Activated CD8-positive, alpha-beta memory T cell treated with anti-CD3 and anti-CD28 coated beads, Interleukin-2, amount 50 U/mL, for 24 hours (primary cell): Measurements from ENCODE around the gene NLGN4X.

Experiments used
- DNase-seq: peaks from one replicate; pipeline ENCODE4 v3.0.0-alpha.2; 2020; ENCODE audit errors: extremely low read depth

NLGN4X gene

DNA sequence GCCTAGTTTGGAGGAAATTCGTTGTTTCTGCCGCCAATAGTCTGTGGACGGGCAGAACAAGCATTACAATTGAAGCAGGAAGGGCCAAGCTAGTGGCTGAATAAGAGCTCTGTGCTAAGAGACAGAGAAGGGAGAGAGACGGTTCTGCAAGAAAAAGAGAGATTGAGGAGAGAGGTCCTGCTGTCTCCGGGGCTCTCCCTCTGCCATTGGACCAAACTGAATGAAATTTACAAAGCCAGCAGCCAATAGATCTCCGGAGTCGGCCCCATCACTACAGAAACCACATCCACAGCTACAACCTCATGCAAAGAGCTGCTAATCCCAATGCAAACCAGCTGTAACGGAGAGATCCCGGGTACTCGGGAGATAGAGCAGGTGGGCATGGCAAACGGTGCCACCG, at the start of gene NLGN4X:
NLGN4X (minus strand) TSS at position 148 of the 400 bp plus-strand sequence. CDS start 77,401 bp downstream, outside the sequence.
- DNase-seq, result no peak

DNA sequence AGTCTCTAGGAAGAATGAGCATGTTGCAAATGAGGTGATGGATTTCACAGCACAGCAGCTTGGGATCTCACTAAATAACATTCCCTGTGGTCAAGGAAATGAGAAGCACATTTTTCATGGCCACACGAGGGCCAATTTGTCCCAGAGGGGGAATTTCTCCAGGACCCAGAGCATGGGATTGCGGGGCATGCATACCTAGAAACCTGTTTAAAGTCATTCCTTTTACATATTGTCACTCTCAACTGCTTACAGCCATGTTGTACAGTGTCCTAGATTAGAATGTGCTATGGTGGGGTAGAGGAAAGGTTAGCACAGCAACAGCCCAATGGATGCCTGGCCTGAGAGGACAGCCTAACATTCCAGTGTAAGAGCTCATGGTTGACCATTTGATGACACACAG, 37.4 kb upstream of the NLGN4X start:
- DNase-seq, result no peak

DNA sequence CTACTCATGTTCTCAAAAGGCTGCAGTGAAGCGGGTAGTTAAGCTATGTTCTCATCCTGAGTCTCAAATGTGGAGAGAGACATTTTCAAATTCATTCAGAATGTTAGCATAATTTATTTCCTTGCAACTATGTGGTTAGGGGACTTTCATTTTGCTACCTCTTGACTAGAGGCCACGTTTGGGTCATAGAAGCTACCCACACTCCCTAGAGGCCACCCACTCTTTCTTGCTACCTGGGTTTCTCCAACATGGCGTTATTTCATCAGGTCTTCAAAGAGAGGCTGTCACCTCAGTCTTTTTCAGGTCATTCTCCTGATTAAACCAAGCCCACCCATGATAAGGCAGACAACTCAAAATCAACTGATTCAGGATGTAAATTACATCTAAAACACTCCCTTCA, 34.3 kb upstream of the NLGN4X start:
- no peak for DNase-seq

DNA sequence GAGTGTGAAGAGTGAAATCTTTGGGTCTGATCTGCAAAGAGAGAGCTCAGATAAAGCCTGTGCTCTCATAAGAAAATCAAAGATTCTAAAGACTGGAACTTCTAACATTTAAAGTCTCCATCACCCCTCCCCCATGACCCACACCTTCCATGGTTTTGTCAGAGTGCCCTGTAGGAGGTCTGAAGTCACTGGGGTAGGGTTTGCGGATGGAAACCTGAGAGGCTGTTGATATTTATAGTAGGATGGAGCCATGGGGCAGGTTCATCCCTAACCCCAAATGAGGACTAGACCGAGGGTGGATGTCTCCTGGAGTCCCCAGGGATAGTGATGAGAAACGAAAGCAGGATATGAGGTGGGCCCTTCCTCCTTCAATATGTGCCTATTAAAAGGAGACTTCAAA, 28.4 kb upstream of the NLGN4X start:
- no peak for DNase-seq

DNA sequence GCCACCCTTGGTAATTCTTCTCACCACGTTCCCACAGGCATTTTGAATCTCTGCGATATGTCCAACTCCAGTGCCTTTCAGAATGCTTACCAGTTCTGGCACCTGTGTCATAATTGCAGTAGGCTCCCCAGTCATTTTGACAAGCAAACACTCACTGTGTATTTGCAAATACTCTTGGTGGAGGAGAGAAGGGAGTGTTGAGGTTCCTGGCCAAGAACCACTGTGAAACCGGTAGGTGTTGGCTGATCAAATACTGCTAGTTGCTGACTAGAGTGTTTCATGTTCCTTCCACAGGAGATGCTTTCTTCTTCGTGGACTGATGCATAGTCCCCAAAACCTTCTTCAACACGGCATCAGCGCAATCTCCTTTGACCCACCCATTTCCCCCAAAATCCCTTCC, 16.0 kb upstream of the NLGN4X start:
- DNase-seq, result no peak

DNA sequence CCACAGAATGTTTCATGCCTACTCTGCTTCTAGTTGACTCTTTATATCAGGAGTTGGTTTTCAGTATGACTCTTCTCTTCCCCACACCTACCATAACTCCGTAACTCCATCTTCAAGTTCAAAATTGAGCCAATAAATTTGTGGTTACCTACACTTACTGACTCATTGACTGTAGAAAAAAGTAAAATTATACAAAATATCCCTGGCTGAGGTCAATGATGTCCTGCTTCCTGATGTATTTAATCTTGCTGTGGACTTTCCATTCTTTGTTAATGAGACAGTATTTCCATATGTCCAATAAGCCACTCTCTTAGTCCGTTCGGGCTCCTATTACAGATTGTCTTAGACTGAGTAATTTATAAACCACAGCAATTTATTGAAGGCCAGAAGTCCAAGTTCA, 9.9 kb upstream of the NLGN4X start:
- DNase-seq, result no peak

DNA sequence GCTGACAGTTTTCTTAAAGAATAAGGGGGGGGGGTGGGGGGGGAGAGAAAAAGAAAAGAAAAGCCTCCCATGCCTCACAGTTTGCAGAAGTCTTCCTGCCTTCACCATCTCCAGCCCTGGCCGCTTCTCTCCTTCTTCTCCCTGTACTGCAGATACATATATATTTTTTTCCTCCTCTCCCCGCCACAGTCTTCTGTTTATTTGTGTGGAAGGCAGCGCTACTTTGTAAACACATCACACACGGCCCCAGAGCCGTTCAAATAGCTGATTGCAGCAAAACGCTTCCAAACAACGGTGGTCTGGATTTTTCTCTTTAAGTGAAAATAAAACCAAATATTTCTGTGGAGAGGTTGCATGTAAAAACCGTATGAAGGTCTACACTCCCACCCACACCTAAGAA, 732 bp downstream of the NLGN4X start:
- DNase-seq, result no peak

DNA sequence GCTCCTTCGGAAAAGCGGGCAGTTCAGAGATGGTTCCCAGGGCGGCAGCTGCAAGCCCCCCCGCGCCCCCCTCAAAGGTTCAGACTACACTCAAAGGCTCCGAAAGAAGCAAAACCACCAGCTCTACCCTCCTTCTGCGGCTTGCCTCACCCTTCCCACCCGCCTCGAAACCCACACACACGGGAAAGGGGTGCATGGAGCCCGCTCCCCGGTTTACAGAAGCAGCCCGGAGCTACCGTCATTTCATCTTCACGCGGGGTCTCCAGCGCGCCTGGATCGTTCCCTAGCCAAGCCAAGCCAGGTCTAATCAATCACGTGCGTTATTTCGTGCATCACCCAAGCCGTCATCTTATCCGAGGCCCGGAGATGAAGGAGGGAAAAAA, 1.2 kb downstream of the NLGN4X start:
- no peak for DNase-seq

DNA sequence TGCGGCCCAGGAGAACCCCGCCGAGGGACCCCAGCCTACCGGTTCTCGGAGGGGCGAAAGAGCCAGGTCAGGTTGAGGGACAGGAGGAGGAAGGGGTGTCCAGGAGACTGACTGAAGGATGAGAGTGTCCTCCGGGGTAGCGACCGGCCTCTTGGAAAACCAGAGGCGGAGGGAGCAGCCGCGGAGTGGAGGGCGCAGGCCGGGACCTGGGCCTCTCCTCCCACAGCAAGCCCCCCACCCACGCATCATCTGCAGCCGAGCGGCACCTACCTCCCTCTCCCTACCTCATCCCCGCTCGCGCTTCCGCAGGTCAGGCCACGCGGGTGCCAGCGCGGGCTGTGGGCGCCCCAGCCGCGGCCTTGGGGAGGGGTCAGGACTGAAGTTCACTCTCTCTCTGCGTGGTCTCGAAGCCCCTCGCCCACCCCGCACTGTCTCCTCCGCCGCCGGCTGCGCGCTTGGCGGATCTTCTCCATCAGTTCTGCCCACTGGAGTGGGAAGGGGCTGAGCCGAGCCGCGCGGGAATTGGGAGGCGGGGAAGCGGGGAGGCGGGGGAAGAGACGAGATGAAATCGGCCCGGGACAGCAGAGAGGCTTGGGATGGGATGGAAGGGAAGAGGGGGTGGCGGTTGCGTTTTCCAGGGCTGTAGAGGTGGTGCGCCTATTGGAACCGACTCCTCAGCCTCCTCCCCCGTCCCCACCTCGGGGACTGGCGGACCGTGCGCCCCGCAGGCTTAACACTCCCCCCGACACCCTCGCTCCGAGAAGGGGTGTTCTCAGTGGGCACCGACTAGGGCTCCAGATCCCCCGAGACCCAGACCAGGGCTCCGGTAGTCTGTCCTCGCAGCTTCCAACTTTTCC, 1.8 kb downstream of the NLGN4X start:
- no peak for DNase-seq

DNA sequence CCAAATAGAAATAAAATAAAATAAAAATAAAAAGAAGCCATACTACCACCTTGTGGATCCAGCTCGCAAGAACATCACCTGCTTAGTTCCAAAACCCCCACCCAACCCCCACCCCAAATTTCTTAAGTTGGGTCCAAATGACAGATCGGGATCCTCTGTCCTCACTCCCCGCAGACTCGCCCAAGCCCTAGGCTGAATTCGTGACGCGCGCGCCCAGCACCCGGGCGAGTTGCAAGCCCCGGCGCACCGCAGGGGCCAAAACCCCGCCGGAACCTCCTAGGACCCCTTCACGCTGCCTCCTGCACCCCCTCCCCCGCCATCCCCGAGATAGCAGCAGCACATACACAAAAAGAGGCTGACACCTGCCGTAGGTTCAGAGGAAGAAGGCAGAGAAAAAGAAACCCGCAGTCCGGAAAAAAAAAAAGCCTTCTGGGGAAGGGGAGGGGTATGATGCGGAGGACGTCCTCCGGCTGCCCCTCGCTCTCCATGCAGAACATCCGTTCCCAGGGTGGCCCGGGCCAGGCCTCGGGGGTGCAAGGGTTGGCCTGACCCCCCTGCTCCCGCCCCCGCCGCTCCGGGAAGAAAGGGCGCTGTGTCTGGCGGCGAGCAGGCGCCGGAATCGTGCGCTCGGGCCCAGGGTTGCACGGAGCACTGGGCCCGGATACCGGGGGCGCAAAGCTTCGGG, 2.6 kb downstream of the NLGN4X start:
- DNase-seq, result no peak

DNA sequence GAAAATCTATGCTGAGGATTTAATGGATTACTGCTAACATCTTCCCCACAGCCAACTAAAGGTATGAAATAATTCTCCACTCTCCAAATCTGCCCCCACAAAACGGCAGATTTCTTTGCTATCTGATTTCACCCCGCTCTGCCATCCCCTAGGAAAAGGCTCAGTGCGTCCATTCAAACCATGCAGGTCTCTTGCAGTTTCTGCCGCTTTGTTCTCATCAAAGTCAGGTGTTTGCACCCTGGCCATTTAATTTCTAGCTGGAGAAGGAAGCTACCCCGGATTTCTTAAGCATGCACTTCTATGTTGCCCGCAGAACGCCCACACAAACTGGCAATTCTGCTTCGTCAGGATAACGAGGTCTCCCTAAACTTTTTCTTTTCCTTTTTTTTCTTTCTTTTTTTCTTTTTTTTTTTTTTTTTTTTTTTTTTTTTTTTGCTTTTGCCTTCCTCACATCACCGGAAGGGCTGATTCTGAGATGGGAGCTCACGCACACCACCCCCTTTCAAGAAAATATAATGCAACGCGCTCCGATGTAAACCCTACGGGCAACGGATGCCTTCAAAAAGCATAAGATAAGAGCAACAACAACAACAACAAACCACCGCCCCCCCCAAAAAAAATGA, 3.3 kb downstream of the NLGN4X start:
- no peak for DNase-seq

DNA sequence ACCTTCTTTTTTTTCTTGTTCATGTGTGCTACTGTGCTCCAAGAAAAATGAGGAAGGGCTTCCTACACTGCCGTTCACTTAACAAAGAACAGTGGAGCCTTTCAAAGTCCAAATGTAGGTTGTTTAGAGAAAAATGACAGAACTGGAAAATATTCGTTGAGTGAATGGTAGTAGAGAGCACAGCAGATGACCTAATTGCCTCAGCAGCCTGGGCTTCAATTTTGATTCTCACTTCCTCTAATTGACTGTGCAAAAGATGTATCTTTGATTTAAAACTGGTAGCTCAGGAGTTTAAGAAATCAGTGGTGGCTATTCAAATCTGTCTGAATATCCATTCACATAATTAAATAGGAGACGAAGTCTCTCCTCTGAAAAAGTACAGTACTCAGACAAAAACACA, 5.2 kb downstream of the NLGN4X start:
- no peak for DNase-seq

DNA sequence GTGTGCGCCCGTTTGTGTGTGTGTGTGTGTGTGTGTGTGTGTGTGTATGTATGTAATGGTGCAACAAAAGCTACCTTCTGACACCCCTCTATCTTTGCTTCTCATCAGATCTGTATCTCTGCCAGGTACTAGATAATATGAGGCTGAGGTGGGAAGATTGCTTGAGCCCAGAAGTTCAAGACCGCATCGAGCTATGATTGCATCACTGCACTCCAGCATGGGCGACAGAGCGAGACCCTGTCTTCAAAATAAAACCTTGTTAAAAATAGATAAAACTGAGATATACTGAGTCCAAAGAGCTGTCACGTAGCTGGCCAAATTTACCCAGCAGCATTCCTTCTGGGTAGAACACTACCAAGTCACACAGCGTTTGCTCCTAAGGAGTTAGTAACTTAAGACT, 18.4 kb downstream of the NLGN4X start:
- DNase-seq, result no peak

DNA sequence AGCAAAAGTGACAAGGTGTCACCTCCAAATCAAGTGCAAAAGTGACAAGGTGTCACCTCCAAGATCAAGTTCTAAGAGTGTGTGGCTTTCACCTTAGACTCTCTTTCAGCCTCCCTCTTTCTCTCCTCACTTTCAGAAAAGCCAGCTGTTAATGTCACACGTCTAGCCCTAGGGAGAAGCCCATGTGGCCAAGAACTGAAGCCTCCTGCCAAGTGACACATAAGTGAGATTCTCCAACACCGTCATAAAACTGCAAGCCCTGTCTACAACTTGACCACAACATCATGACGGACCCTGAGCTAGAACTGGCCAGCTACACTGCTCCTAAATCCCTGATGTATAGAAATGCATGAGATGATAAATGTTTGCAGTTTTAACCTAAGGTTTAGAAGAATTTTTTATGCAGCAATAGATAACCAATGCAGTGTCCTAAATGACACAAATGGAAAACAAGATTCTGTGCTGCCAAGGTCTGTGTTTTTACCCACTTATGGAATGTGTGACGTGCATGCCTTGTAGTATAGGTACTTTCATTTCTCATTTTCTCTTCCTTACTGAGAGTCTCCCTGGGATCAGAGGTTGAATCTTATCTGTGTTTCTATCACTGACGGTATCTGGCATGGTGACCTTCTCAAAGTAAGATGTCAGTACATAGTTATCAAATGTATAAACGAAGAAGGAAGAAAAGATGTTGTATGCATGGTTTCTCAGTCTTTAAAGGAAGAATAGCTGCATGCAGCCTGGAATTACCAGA, 25.0 kb downstream of the NLGN4X start:
- DNase-seq, result no peak

DNA sequence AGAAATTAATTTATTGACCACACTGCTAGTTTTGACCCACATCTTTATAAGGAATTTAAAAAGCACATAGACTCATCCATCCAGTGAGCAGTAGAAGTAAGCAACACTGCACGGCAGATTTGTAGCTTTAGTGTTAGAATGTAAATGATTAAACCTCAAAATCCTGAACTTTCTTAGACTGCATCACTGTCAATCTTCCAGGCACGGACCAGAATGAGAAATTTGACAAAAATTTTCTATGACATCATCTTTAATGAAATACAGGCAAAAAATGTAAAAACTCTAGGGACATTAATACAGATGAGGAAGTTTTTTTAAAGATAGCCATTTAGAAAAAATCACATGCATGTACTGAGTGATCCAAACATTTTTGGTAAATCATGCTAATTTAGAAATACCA, 29.2 kb downstream of the NLGN4X start:
- no peak for DNase-seq

DNA sequence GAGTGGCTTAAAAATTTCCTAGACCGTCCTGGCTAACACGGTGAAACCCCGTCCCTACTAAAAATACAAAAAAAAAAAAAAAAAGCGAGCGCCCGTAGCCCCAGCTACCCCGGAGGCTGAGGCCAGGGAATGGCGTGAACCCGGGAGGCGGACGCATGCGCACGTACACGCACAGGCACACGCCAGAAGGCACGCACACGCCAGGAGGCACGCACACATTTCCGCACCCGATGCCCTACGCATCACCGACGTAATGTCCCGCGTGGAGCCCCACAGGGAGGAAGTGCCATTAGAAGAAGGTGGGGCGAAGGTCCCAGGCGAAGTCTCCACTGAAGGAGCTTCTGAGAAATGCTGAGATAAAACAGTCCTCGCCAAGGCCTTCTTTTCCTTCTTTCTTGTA, 41.4 kb downstream of the NLGN4X start:
- no peak for DNase-seq

DNA sequence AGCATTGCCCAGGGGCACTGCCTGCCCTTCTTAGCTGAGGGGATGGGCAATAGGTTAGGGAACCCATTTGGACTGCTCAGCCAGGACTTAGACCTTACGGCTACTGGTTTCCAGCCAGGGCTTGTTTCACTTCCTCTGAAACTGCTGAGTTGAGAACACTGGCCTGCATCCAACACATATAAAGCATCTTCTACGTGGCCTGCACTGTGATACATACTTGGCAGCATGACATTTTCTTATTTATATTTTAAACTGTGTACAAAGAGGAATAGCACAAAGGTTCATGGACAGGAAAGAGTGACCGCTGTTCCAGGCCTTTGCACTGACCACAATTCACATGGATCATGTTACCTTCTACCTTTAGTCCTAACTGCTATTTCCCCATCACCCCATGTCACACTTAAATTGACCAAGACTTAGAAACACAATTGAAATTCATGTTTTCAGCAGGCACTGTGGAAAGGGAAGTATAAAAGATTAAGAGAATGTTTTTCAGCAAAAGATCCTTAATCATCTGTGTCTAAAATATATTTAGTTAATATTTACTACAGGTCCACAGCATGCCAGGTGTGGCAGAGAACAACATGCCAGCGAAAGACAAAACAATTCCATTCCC, 43.7 kb downstream of the NLGN4X start:
- DNase-seq, result no peak

DNA sequence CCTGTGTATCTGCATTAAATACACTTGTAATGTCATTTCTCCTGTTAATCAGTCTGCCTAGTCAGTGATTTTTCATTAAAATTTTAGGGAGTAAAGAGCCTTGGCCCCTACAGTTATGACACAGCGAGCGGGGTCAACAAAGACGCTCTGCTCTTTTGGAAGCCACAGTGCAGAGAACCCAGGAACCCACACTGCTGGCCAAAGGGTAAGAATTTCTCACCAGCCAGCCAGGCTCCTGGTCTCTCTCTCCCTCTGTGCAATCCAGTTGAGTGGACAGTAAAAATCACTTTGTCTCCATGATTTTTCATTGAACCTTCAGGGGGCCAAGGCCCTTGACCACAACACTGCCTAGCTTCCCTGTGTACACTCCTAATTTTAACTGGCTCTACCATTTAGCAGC, 52.8 kb downstream of the NLGN4X start:
- DNase-seq, result no peak

DNA sequence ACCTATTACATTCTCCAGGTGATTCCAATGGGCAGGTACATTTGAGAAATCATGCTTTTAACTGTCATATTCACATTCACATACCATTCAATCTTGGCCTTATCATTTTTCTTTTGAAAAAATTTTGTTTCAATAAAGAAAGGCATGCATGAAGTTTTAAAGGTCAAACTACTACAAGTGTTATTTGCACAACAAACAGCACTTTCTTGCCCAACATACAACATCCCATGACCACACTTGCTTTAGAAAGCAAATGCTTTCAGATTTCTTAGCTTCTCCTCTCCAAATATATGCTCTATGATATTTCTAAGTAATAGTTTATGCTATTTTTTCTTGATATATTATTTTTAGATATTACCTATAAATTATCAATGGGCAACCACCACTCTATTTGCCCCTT, 58.2 kb downstream of the NLGN4X start:
- DNase-seq, result no peak

DNA sequence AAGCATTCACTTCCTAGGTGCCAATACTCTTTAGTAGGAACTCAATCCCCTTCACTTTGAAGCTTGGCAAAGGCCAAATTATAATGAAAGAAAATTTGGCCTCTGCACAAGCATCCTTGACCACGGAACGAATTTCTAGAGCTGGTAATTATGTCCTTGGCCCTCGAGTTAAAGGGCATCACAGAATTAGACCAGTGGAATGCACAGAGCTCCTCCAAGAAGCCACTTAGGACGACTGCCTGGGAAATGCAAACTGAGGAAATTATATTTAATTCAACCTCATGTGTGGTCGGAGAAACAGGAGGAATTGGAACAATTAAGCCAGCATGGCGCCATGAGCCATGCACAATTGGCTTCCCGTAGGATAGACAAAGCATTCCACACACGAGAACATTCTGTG, 59.3 kb downstream of the NLGN4X start:
- DNase-seq, result no peak

DNA sequence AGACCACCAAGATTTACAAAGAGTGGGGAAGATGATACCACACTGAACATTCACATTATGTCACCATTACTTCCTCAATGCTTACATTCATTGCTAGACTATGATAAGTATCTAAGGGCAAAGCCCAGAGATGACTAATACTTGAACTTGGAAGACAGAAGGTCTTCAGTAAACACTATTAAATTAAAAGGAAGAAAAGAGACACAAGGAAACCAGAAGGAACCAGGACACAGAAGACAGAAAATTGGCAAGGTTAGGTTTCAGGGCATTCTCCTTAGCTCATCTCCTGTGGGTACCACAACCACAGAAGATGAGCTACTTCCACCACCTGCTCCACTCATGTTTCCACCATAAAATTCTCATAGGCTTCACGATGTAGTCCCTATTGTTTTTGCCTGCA, 64.9 kb downstream of the NLGN4X start:
- DNase-seq, result no peak

DNA sequence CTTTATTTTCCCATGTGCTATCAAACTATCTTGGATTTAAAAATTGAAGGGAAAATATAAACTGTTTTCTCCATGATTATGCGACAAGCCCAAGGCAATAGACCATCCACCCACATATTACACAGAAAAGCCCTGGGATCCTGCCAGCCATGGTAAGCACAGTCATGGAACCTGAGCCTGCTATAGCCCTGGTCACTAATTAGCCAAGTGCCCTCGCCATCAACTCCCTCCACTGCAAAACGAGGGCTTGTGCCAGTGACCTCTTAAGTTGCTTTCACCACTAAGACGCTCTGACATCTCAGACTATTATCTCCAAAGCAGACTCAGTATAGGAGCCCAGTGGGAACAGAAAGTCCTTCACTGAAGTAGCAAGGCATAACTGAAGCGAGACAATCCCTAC, 69.2 kb downstream of the NLGN4X start:
- no peak for DNase-seq
